Mesendoderm (in vitro differentiated cells): ENCODE data around the gene SOWAHB.

Source experiments
- DNase-seq: peaks from one replicate; pipeline ENCODE4 v3.0.0; 2013
- H2AK5ac ChIP-seq: 2 replicates; pipeline ENCODE4 v1.6.1; 2013; ENCODE audit warnings: low read length, inconsistent platforms
- H2BK120ac ChIP-seq: 2 replicates; pipeline ENCODE4 v1.6.1; 2013; ENCODE audit warnings: low read depth, mild to moderate bottlenecking, low read length, moderate library complexity, mixed read lengths
- H2BK15ac ChIP-seq: replicated peaks from 2 replicates; pipeline ENCODE4 v1.6.1; 2013; ENCODE audit warnings: low read depth, mild to moderate bottlenecking, moderate library complexity
- H2BK5ac ChIP-seq: 2 replicates; pipeline ENCODE4 v1.6.1; 2013; ENCODE audit warnings: low read length, inconsistent platforms
- H3K18ac ChIP-seq: 2 replicates; pipeline ENCODE4 v1.6.1; 2013; ENCODE audit warnings: mild to moderate bottlenecking, low read length, mixed read lengths
- H3K23ac ChIP-seq: one replicate; pipeline ENCODE4 v1.6.1; 2013; ENCODE audit warnings: low read length
- H3K27ac ChIP-seq: 2 replicates; pipeline ENCODE4 v1.5.1; 2013; ENCODE audit warnings: low read depth, mild to moderate bottlenecking, inconsistent platforms, low read length, moderate library complexity
- H3K27me3 ChIP-seq: 2 replicates; pipeline ENCODE4 v1.6.1; 2013; ENCODE audit warnings: low read length, control low read depth, mild to moderate bottlenecking, inconsistent platforms; ENCODE audit not compliant: insufficient read depth, poor library complexity
- H3K36me3 ChIP-seq: 2 replicates; pipeline ENCODE4 v1.6.1; 2013; ENCODE audit warnings: low read length, inconsistent platforms; ENCODE audit not compliant: control insufficient read depth, insufficient read depth
- H3K4ac ChIP-seq: one replicate; pipeline ENCODE4 v1.6.1; 2013; ENCODE audit warnings: low read depth, mild to moderate bottlenecking, low read length, moderate library complexity
- H3K4me1 ChIP-seq: 2 replicates; pipeline ENCODE4 v1.6.1; 2013; ENCODE audit warnings: low read depth, low read length, inconsistent platforms; ENCODE audit not compliant: control insufficient read depth
- H3K4me2 ChIP-seq: 2 replicates; pipeline ENCODE4 v1.6.1; 2013; ENCODE audit warnings: low read length
- H3K4me3 ChIP-seq: 2 replicates; pipeline ENCODE4 v1.5.1; 2013; ENCODE audit warnings: mild to moderate bottlenecking, low read length
- H3K56ac ChIP-seq: one replicate; pipeline ENCODE4 v1.6.1; 2013; ENCODE audit warnings: low read length
- H3K79me1 ChIP-seq: 2 replicates; pipeline ENCODE4 v1.6.1; 2013; ENCODE audit warnings: low read length, inconsistent platforms
- H3K79me2 ChIP-seq: 2 replicates; pipeline ENCODE4 v1.6.1; 2013; ENCODE audit warnings: mild to moderate bottlenecking, low read length; ENCODE audit not compliant: control insufficient read depth, insufficient read depth
- H3K9ac ChIP-seq: 2 replicates; pipeline ENCODE4 v1.6.1; 2013; ENCODE audit warnings: low read length, inconsistent platforms
- H4K5ac ChIP-seq: one replicate; pipeline ENCODE4 v1.6.1; 2013; ENCODE audit warnings: low read length
- H4K8ac ChIP-seq: one replicate; pipeline ENCODE4 v1.6.1; 2013; ENCODE audit warnings: low read depth, mild to moderate bottlenecking, control low read depth, low read length, moderate library complexity
- WGBS: extraction: QIAGEN DNeasy Blood & Tissue Kit; methylation state at CpG from one replicate; pipeline ENCODE4 v1.1.7; 2013; ENCODE audit warnings: low lambda C conversion rate, missing lambda C conversion rate; ENCODE audit not compliant: insufficient coverage; ENCODE audit errors: extremely low coverage; 5-methylcytosine and 5-hydroxymethylcytosine counted together

Gene SOWAHB

DNA sequence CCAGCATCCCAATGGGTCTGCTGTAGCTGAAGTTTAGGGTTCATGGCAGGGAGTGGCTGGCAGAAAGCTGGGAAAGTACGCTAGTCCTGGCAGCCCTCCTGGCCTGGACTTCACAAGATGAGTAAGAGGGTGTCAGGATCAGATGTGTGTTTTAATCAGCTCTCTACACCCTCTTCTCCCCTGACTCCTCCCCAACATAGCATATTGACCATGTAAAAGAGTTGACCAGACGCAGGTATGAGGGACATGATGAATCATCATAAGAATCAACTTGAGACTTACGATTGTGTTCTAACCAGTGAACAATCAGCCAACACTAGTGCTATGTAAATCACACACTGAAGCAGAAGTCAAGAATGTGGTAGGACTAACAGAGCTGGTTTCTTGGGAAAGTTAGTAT lies 5.3 kb downstream of the SOWAHB start:
- Histone ChIP-seq H3K18ac (no peak overlapping the region), H3K4ac (no peak overlapping the region), H2BK120ac (no peak overlapping the region), H3K79me1 (no peaks in the 10 kb centered on the region), H3K4me3 (no peak overlapping the region), H4K8ac (no peak overlapping the region), H3K4me2 (no peak overlapping the region), H4K5ac (no peak overlapping the region), H2BK15ac (no peak overlapping the region), H3K56ac (no peak overlapping the region), H3K79me2 (no peaks in the 10 kb centered on the region), H2AK5ac (no peak overlapping the region), H3K27ac (no peak overlapping the region), H3K27me3 (peaks cover 5% of the 10 kb centered on the region), H3K9ac (no peak overlapping the region), H3K36me3 (no peaks in the 10 kb centered on the region), H3K4me1 (no peaks in the 10 kb centered on the region), H2BK5ac (no peak overlapping the region), H3K23ac (no peak overlapping the region)
- WGBS = no CpG with 5 or more reads among the region's 3 CpGs
- no peak for DNase-seq

- Histone ChIP-seq H3K4ac (no peak overlapping the region), H3K79me1 (no peaks in the 10 kb centered on the region), H3K79me2 (no peaks in the 10 kb centered on the region), H3K4me3 (no peak overlapping the region), H3K18ac (no peak overlapping the region), H3K36me3 (no peaks in the 10 kb centered on the region), H3K4me1 (no peaks in the 10 kb centered on the region), H3K27me3 (peaks cover 3% of the 10 kb centered on the region), H3K9ac (no peak overlapping the region), H2BK5ac (no peak overlapping the region), H3K4me2 (no peak overlapping the region), H3K56ac (no peak overlapping the region), H2AK5ac (no peak overlapping the region), H3K27ac (no peak overlapping the region), H2BK120ac (no peak overlapping the region), H4K5ac (no peak overlapping the region), H4K8ac (no peak overlapping the region), H3K23ac (no peak overlapping the region), H2BK15ac (no peak overlapping the region)
- no CpG with 5 or more reads among the region's 1 CpG for WGBS
- DNase-seq = no peak
Observed at GRCh38 chr4:76892001-76892400, 5.9 kb downstream of the SOWAHB start.

GRCh38 chr4:76886848-76887441 lies 11.0 kb downstream of the SOWAHB start:
- Histone ChIP-seq H3K9ac (no peak overlapping the region), H4K8ac (no peak overlapping the region), H3K4me3 (no peak overlapping the region), H2BK120ac (no peak overlapping the region), H3K18ac (no peak overlapping the region), H2BK15ac (no peak overlapping the region), H3K36me3 (no peaks in the 10 kb centered on the region), H3K79me1 (no peaks in the 10 kb centered on the region), H3K4me2 (no peak overlapping the region), H2BK5ac (no peak overlapping the region), H2AK5ac (no peak overlapping the region), H3K27ac (no peak overlapping the region), H3K79me2 (no peaks in the 10 kb centered on the region), H3K4ac (no peak overlapping the region), H3K23ac (no peak overlapping the region), H3K4me1 (no peaks in the 10 kb centered on the region), H3K27me3 (no peaks in the 10 kb centered on the region), H3K56ac (no peak overlapping the region), H4K5ac (no peak overlapping the region)
- no CpG with 5 or more reads among the region's 7 CpGs for WGBS
- DNase-seq = no peak

- no CpG with 5 or more reads among the region's 5 CpGs for WGBS
- no peak overlapping the region for H2AK5ac ChIP-seq
- no peaks in the 10 kb centered on the region for H3K79me1 ChIP-seq
- no peaks in the 10 kb centered on the region for H3K79me2 ChIP-seq
- no peak overlapping the region for H3K9ac ChIP-seq
- no peak overlapping the region for H2BK15ac ChIP-seq
- H3K4ac ChIP-seq = no peak overlapping the region
- no peak overlapping the region for H3K27ac ChIP-seq
- no peak overlapping the region for H2BK120ac ChIP-seq
- H3K4me3 ChIP-seq = no peak overlapping the region
- no peak overlapping the region for H4K5ac ChIP-seq
- no peak overlapping the region for H3K4me2 ChIP-seq
- no peak overlapping the region for H3K56ac ChIP-seq
- DNase-seq = no peak
- no peak overlapping the region for H4K8ac ChIP-seq
- H3K27me3 ChIP-seq = no peaks in the 10 kb centered on the region
- no peak overlapping the region for H3K23ac ChIP-seq
- H2BK5ac ChIP-seq = no peak overlapping the region
- H3K4me1 ChIP-seq = no peaks in the 10 kb centered on the region
- no peaks in the 10 kb centered on the region for H3K36me3 ChIP-seq
- no peak overlapping the region for H3K18ac ChIP-seq
Observed at GRCh38 chr4:76886214-76886613, 11.7 kb downstream of the SOWAHB start.

DNA sequence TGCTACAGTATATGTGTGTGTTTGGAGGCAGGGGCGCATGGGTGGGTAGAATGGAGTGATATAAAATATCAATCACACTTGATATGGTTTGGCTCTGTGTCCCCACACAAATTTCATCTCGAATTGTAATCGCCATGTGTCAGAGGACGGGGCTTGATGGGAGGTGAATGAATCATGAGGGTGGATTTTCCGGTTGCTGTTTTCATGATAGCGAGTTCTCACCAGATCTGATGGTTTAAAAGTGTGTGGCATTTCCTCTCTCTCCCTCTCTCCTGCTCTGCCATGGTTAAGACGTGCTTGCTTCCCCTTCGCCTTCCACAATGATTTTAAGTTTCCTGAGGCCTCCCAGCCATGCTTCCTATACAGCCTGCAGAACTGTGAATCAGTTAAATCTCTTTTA lies 14.8 kb downstream of the SOWAHB start:
- Histone ChIP-seq H3K9ac (no peak overlapping the region), H3K27ac (no peak overlapping the region), H3K4me2 (no peak overlapping the region), H3K23ac (no peak overlapping the region), H3K56ac (no peak overlapping the region), H4K5ac (no peak overlapping the region), H3K36me3 (no peaks in the 10 kb centered on the region), H3K27me3 (no peaks in the 10 kb centered on the region), H3K79me2 (no peaks in the 10 kb centered on the region), H2BK15ac (no peak overlapping the region), H2BK5ac (no peak overlapping the region), H2AK5ac (no peak overlapping the region), H4K8ac (no peak overlapping the region), H3K4me3 (no peak overlapping the region), H3K18ac (no peak overlapping the region), H3K4me1 (no peaks in the 10 kb centered on the region), H3K4ac (no peak overlapping the region), H2BK120ac (no peak overlapping the region), H3K79me1 (no peaks in the 10 kb centered on the region)
- no CpG with 5 or more reads among the region's 8 CpGs for WGBS
- no peak for DNase-seq

GRCh38 chr4:76882630-76883029 lies 15.3 kb downstream of the SOWAHB start:
- H3K9ac ChIP-seq = no peak overlapping the region
- H3K27me3 ChIP-seq = no peaks in the 10 kb centered on the region
- no peaks in the 10 kb centered on the region for H3K36me3 ChIP-seq
- no peak overlapping the region for H3K18ac ChIP-seq
- no peak overlapping the region for H3K4me2 ChIP-seq
- H4K8ac ChIP-seq = no peak overlapping the region
- no peak overlapping the region for H3K27ac ChIP-seq
- H3K79me2 ChIP-seq = no peaks in the 10 kb centered on the region
- H2BK5ac ChIP-seq = no peak overlapping the region
- H3K56ac ChIP-seq = no peak overlapping the region
- no peak overlapping the region for H3K4ac ChIP-seq
- H3K4me3 ChIP-seq = no peak overlapping the region
- H3K4me1 ChIP-seq = no peaks in the 10 kb centered on the region
- DNase-seq = no peak
- no peak overlapping the region for H2BK15ac ChIP-seq
- WGBS = no CpG with 5 or more reads among the region's 2 CpGs
- H3K79me1 ChIP-seq = no peaks in the 10 kb centered on the region
- no peak overlapping the region for H3K23ac ChIP-seq
- H2BK120ac ChIP-seq = no peak overlapping the region
- no peak overlapping the region for H2AK5ac ChIP-seq
- H4K5ac ChIP-seq = no peak overlapping the region
